HL-60 (cell line): ENCODE results near the gene SMG9.

Experiments
- DNase-seq, 2 experiments: peaks; one replicate each; pipeline ENCODE4 v3.0.0-alpha.2; 2010 to 2020; ENCODE audit warnings: low read depth in 1 of 2, low spot score in 1 of 2
- H3K27ac ChIP-seq: fragments of 250-450 bp; sonication (Bioruptor Pico); replicated peaks from 2 replicates; pipeline ENCODE4 v1.5.1; 2020; ENCODE audit warnings: mild to moderate bottlenecking, moderate library complexity
- H3K27me3 ChIP-seq: fragments of 250-450 bp; sonication (Bioruptor Pico); 2 replicates; pipeline ENCODE4 v1.5.1; 2021; ENCODE audit warnings: mild to moderate bottlenecking, moderate library complexity; ENCODE audit not compliant: insufficient read depth, poor library complexity, severe bottlenecking
- H3K4me3 ChIP-seq: replicated peaks from 2 replicates; pipeline ENCODE4 v1.5.1; 2011; ENCODE audit warnings: mild to moderate bottlenecking, control low read depth, low read length; ENCODE audit not compliant: insufficient read depth
- GABPA ChIP-seq: IDR thresholded peaks from 2 replicates; pipeline ENCODE4 v1.6.1; 2012; ENCODE audit warnings: low read depth
- POLR2AphosphoS5 ChIP-seq: IDR thresholded peaks from 2 replicates; pipeline ENCODE4 v1.6.1; 2012; ENCODE audit warnings: low read depth
- REST ChIP-seq: IDR thresholded peaks from 2 replicates; pipeline ENCODE4 v1.6.1; 2012; ENCODE audit warnings: low read depth; ENCODE audit not compliant: insufficient replicate concordance
- SPI1 ChIP-seq: IDR thresholded peaks from 2 replicates; pipeline ENCODE4 v1.6.1; 2012; ENCODE audit warnings: low read depth, mild to moderate bottlenecking, borderline replicate concordance
- TF ChIP-seq, protein P1 (sequence below): IDR thresholded peaks from one replicate; pipeline ENCODE4 v1.5.1; 2011; ENCODE audit warnings: low read length, control low read depth, inconsistent platforms; ENCODE audit not compliant: insufficient read depth

The SMG9 gene

GRCh38 chr19:43690890-43691289 is 63.9 kb downstream of the SMG9 start:
- DNase-seq, result peak in 1 of 2 experiments; percentile 55
- Histone ChIP-seq H3K27me3 (no peaks in the 10 kb centered on the region), H3K27ac (no peak overlapping the region; the same call in 1 of the 2 replicates), H3K4me3 (no peak overlapping the region)
- TF ChIP-seq SPI1 (peak; percentile 91), POLR2AphosphoS5 (no peak)

GRCh38 chr19:43690444-43690843 is 64.3 kb downstream of the SMG9 start:
- no peak for DNase-seq
- no peak overlapping the region; the same call in 1 of the 2 replicates for H3K27ac ChIP-seq
- TF ChIP-seq REST (no peak), POLR2AphosphoS5 (no peak), SPI1 (no peak), GABPA (no peak)
- TF ChIP-seq, protein P1, sequence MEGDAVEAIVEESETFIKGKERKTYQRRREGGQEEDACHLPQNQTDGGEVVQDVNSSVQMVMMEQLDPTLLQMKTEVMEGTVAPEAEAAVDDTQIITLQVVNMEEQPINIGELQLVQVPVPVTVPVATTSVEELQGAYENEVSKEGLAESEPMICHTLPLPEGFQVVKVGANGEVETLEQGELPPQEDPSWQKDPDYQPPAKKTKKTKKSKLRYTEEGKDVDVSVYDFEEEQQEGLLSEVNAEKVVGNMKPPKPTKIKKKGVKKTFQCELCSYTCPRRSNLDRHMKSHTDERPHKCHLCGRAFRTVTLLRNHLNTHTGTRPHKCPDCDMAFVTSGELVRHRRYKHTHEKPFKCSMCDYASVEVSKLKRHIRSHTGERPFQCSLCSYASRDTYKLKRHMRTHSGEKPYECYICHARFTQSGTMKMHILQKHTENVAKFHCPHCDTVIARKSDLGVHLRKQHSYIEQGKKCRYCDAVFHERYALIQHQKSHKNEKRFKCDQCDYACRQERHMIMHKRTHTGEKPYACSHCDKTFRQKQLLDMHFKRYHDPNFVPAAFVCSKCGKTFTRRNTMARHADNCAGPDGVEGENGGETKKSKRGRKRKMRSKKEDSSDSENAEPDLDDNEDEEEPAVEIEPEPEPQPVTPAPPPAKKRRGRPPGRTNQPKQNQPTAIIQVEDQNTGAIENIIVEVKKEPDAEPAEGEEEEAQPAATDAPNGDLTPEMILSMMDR, result no peak
- H3K27me3 ChIP-seq, result no peaks in the 10 kb centered on the region
- no peak overlapping the region for H3K4me3 ChIP-seq

- Histone ChIP-seq H3K27me3 (no peaks in the 10 kb centered on the region), H3K27ac (no peak overlapping the region), H3K4me3 (no peak overlapping the region)
- DNase-seq, result no peak
- TF ChIP-seq, protein P1, result no peak
- TF ChIP-seq POLR2AphosphoS5 (no peak), GABPA (no peak), SPI1 (no peak), REST (no peak)
These were observed 66.6 kb downstream of the SMG9 start for GRCh38 chr19:43688059-43688701.

DNA sequence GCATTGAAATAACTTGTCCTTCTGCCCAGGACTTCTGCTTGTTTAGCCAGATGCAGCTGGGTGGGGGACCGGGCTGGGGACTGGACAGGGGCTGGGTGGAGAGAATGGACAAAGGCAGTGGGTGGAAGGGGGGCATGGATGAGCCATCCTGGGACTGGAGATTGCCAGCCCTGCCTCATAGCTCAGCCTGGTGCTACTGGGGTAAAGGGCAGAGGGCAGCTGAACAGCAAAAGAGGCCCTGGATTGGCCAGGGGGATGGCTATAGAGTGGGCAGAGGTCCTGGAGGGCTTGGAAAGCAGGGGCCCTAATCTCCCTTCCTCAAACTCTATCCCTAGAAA is 67.1 kb downstream of the SMG9 start:
- no peak for DNase-seq
- TF ChIP-seq SPI1 (no peak), REST (no peak), GABPA (no peak), POLR2AphosphoS5 (no peak)
- TF ChIP-seq, protein P1, result no peak
- Histone ChIP-seq H3K27ac (no peak overlapping the region), H3K27me3 (no peaks in the 10 kb centered on the region), H3K4me3 (no peak overlapping the region)
